Cortex of kidney (tissue), 1 donor: ENCODE results near the gene NEK1.

Source experiments
- DNase-seq: peaks from one replicate; lab custom pipeline; 2025; lab: John Stamatoyannopoulos, UW

NEK1 gene

DNA sequence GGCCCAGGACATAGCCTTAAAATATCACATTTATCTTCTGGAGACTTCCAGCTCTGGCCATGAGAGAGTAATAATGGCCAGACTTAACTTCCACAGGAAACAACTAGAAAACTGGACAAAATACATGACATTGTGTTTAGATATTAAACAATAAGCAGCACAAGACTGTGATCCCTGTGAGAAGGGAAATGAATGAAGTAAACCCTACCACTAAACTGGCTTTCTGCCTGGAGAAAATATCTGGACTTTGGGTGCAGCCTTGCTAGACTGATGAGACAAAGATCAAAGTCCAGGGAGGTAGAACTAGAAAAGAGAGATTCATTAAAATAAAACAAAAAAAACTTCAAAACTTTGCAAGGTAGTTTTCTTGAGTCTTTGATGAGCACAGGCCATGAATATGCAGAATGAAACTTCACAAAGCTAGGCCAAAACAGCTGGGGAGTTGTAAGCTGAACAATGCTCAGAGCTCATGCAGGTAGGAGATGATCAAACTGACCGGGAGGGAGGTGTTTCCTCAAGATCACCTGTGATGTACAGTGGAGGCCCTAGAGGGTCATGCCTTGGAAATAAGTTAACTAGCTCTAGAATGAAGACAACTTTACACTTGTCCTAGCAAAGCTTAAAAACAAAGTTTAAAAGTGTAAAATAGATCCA lies 194.6 kb downstream of the NEK1 start:
- no peak for DNase-seq

DNA sequence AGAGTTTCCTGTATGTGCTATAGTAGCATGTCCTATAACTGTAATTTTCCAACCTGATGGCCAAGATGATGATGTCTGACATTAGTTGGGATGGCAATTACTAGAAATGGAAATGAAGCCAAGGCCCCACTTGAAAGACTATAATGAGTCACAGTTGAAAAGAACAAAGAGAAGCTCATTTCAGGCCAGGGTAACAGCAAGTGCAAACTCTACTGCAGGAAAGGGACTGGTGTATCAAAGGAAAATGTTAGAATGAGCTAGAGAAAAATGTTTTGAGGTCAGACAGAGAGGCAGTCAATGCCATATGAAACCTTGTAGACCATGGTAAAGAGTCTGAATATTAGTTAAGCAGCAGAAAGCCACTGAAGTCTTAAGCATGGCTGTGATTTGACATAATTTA lies 195.4 kb downstream of the NEK1 start:
- DNase-seq: no peak

DNA sequence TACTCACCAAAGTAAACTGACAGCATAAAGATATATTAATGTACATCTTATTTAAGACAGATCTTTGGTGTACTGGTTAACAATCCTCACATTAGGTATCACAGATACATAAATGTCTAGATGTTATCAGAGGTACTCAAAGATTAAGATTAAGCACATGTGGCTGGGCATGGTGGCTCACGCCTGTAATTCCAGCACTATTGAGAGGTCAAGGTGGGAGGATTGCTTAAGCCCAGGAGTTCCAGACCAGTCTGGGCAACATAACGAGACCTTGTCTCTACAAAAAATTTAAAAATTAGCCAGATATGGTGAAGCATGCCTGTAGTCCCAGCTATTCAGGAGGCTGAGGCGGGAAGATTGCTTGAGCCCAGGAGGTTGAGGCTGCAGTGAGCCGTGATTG lies 195.9 kb downstream of the NEK1 start:
- no peak for DNase-seq

DNA sequence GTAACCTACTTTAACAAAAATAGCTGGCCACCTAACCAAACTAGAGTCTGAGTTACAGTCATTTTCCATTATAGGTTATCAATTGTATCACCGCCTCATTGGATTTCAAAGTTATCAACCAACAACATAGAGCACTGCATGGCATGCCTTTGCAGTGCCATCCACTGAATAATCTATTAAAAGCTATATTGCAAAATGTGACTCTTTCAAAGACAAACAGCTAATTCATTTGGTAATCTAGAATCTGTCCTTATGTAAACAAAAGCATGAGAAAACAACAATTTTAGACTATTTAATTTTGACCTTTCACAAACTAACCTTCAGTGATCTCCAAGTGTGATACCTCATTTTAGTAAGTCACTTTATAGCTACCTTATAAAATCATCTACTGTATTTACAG lies 197.5 kb downstream of the NEK1 start:
- no peak for DNase-seq

DNA sequence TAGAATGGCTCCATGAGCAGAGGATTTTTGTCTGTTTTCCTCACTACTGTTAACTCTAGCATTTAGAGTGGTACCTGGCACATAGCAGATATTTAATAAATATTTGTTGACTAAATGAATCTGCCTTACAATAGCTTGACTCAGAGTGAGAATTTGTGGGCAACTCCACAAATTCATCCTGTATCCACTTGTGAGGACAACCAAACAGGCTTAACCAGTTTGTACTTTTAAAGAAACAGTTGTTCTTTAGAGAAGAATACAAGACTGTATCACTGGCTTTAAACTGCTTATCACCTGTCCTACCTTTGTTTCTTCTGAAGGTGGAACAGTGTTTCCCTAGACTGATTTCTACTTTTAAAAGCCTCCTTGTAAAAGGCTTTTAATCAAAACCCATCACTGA lies 200.3 kb downstream of the NEK1 start:
- no peak for DNase-seq

DNA sequence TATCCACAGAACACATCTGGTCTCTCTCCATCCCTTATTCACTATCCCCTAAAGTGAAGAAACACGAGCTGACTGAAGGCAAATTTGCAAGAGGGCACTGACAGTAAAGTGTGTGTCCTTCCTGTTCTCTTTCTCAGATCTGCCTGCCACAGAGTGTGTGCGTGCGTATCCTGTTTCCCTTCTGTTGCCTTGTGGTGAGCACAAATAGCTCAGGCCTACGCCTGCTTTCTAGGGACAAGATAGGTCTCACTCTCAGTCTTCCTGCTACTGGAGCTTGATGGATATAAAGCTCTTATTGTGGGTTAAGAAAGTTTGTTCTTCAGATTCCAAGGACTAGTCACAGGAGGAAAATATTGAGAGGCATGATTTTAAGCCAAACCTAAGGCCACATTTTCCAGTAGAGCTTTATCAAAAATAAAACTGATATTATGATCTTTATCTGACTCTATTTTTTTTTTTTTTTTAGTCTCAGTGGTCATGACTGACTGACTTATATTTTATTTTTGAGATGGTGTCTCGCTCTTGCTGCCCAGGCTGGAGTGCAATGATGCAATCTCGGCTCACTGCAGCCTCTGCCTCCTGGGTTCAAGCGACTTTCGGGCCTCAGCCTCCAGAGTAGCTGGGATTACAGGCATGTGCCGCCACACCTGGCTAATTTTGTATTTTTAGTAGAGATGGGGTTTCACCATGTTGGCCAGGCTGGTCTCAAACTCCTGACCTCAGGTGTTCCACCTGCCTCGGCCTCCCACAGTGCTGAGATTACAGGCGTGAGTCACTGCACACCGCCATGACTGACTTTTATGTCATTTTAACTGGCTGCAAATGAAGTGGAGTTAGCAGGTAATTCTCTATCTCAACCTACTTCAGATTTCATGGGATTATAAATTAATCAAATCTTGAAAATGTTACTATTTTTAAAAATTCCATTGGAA lies 201.3 kb downstream of the NEK1 start:
- DNase-seq: no peak

DNA sequence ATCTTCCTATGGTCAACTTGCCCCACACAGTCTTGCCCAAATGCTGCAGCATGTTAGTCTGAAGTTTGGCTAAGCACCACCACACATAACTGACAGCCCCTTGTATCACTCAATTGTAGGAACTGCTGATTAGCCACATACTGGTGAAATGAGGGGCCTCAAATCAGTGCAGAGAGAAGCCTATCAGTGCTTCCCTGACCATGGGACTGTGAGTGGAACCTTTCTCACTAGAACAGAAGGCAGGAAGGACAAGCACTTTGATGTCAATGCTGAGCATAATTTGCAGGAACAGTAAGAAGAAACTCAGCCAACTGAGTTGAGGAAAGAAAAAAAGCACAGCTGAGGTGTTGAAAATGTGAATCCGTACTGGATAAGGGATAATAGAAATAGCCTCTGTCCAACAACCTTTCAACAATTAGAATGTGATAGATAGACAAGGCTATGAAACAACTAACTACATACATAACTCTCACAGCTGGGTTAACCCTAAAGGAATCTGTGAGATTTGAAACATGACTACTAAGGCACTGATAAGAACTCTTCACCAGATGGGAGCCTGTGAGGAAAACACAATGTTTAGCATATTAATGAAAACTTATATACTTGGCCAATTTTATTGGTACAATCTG lies 205.1 kb downstream of the NEK1 start:
- DNase-seq: no peak

DNA sequence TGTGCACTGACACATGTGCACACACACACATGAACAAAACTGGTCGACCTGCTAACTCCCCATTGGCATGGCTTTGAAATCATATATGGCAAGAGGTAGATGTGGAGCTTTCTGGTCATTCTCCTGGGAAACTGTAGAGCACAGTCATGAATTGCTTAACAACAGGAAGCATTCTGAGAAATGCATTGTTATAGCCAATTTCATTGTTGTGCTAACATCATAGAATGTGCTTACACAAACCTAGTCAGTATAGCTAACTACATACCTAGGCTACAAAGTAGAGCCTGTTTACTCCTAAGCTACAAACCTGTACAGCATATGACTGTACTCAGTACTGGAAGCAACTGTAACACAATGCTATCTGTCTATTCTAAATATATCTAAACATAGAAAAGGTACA lies 207.4 kb downstream of the NEK1 start:
- no peak for DNase-seq

DNA sequence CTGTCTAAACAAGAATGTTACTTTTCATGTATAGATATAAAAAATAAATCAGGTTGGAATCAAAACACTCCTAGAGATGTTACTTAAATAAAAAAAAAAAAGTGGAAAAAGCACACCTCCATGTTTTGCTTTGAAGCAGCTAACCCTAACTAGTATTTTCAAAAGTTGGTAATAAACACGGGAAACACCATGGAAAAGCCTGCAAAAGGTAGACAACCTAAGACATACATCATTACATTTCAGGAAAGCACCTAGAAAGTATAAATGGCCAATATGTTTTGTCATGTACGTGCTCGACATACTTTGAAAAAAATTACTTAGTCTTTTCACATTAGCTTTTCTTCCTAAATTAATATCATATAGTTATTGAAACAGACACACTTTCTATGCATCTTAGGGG lies 211.6 kb downstream of the NEK1 start:
- no peak for DNase-seq

DNA sequence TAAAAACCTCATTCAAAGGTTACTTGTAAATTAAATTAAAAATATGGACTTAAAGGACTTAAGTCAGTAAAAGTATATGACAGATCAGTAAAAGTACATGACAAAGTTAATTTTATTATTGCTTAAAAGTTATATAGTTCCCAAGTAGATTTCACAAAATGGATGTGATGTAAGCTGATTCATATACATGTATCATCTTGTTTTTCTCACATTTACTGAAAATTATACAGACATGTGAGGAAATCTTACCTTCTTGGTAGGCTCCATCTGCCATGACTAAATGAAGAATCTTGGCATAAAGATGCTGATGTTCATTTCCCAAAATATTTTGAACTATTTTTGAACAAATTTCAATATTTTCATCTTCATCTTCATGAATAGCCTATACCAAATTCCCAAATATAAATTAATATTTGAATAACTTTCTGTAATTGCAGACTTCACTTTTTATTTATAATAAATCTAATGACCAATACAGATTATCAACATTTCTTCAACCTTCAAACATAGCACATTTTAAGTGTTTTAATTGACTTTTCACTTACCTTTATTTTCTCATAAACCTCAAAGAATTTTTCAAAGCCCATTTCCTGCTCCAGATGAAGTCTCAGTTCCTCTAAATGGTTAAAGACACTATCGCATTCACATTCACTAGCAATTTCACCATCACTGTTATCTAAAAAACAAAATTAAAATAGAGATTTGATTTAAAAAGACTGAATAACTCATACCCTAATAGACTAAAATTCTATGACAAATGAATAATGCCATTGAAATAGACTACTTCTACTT lies 212.2 kb downstream of the NEK1 start:
- DNase-seq: no peak

DNA sequence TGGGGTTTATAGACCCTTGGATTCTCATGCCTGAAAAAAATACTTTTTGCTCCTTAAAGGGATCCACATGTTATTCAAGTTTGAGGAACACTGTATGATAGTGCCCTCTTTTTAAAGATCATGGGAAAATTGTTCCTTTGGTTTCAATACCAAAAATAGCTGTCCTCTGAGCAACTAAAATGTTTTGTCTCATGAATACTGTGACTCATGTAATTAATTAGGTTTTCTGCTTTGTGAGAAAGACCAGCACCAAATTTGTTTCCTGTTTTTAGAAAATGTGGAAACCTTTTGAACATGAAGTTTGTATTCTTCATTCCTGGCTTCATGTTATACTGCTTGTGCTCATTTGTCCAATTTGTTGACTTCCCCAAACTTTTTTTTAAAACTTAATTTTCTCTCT lies 214.1 kb downstream of the NEK1 start:
- DNase-seq: no peak

DNA sequence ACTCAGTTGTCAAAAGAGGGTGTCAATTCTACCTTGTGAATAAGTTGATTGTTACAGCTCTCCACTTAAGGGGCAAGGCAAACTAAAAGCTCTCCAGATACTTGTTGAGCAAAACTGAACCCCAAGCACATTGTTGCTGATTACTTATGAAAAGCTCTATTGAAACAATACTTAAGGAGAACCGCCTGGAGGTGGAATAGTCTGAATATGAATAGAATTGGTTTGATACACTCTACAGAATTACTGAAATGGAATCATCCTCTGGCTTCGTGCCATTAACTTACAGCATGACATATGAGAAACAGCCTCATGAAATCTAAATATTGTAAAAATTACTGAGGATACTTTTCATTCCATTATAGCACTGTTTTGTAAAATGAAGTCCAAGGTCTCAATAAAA lies 214.6 kb downstream of the NEK1 start:
- no peak for DNase-seq

DNA sequence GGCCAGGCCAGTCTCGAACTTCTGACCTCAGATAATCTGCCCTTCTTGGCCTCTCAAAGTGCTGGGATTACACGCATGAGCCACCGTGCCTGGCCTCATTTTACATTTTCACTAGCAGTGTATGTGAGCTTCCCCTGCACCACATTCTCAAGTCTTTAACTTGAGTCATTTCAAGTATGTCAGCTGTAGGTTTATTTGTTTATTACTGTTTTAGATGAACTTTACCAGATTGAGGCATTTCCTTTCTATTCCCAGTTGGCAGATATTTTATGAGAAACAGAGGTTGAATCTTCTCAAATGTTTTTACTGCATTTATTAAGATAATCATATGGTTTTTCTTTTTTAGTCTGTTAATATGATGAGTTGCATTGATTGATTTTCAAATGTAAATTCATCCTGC lies 227.0 kb downstream of the NEK1 start:
- no peak for DNase-seq

DNA sequence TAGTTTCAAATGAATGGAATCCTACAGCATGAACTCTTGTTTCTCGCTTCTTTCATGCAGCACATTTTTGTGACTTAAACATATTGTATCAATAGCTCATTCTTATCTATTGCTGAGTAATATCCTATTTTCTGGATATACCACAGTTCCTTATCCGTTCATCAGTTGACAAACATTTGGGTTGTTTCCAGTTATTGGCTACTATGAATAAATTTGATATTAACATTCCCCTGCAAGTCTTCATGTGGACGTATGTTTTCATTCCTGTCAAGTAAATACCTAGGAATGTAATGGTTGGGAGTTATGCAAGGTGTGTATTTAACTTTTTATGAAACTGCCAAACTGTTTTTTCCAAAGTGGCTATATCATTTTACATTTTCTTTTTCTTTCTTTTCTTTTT lies 227.6 kb downstream of the NEK1 start:
- DNase-seq: no peak

DNA sequence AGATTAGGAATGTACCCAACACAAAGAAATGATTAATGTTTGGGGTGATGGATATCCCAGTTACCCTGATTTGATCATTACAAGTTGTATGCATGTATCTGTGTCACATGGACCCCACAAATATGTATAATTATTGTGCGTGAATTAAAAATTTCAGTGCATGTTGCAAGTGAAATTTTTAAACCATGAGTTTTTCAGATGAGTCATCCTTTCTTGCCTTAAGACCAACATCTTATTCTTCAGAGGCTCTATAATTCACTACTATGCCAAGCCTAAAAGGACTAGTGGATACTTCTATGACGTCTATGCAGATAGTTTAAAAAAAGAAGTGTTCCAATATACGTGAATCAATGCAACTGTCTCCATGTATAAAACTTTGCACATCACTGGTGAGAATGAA lies 228.7 kb downstream of the NEK1 start:
- DNase-seq: no peak

DNA sequence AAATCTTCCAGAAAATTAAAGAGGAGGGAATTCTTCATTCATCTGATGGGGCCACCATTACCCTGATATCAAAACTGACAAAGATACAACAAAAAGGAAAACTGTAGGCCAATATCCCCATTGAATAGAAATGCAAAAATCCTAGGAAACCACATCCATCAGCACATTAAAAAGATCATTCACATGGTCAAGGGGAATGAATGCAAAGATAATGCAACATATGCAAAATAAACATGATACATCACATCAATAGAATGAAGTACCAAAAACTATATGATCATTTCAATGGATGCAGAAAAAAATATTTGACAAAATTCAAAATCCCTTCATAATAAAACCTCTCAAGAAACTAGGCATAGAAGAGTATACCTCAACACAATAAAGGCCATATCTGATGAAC lies 232.7 kb downstream of the NEK1 start:
- no peak for DNase-seq

DNA sequence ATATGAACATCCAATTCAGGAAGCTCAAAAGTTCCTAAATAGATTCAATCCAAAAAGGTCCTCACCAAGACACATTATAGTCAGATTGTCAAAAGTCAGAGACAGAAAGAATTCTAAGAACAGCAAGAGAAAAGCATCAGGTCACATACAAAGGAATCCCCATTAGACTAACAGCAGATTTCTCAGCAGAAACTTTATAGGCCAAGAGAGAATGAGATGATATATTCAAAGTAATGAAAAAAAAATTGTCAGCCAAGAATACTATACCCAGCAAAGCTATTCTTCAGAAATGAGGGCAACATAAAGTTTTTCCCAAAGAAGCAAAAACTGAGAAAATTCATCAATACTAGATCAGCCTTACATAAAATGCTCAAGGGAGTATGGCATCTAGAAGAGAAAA lies 235.0 kb downstream of the NEK1 start:
- no peak for DNase-seq

DNA sequence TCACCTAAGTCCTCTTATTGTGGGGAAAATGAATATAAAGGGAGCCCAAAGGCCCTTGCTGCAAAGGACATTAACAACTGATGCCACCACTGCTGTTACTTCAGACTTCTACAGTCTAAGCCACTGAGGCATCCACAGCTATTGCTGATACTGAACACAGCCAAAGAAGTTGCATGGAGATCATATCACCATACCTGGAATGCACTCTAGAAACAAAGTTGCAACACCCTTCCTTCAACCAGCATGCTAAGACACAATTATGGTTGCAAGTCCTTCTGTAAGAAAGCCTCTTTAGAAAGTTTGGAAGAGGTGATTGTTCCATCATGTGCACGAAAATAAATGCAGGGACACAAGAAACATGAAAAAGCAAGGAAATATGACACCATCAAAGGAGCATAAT lies 236.0 kb downstream of the NEK1 start:
- DNase-seq: no peak

DNA sequence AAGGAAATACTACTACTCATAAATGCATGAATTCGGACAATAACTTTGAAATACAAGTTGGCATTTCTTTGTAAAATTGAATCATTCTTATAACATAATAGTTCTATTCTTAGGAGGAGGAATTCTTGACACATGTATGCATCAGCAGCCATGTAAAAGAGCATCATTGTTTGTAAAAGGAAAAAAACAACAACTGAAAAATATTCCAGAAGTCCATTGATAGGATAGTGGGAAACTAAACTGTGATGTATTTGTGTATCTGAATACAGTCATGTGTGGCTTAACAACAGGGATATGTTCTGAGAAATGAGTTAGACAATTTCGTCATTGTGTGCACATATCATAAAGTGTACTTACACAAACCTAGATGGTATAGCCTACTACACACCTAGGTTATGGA lies 239.6 kb downstream of the NEK1 start:
- DNase-seq: no peak

DNA sequence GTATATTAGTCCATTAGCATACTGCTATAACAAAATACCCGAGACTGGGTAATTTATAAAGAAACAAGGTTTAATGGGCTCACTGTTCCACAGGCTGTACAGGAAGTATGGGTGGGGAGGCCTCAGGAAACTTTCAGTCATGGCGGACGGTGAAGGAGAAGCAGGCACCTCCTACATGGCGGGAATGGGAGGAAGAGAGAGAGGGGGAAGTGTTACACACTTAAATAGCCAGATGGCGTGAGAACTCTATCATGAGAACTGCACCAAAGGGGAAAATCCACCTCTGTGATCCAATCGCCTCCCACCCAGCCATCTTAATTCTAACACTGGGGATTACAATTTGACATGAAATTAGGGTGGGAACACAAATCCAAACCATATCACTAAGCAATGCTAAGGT lies 242.7 kb downstream of the NEK1 start:
- DNase-seq: no peak

DNA sequence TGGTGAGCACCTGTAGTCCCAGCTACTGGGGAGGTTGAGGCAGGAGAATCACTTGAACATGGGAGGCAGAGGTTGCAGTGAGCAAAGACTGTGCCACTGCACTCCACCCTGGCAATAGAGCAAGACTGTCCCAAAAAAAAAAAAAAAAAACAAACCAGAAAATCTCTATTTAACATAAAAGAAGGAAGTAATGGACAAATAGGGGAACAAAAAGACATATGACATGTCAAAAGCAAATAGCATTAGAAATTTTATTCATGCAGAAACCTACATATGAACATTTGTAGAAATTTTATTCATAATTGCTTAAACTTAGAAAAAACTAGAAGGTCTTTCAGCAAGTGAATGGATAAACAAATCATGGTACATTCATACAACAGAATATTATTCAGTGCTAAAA lies 244.6 kb downstream of the NEK1 start:
- no peak for DNase-seq

DNA sequence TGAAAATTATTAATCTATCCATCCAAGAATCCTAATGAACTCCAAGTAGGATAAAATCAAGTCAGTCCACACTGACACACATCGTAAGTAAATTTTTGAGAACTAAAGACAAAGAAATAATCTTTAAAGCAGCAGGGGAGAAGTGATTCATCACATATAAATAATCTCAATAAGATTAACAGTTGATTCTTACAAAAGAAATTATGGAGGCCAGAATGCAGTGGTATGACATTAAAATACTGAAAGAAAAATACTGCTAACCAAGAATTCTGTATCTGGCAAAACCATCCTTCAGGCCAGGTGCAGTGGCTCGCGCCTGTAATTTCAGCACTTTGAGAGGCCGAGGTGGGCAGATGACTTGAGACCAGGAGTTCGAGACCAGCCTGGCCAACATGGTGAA lies 245.6 kb downstream of the NEK1 start:
- DNase-seq: no peak
